GM21737 (cell line): ENCODE data around the gene ZFHX2.

Experiments
- ATAC-seq: cut with Tn5 transposase; IDR thresholded peaks from one replicate; pipeline ENCODE4 v1.9.1; 2021; ENCODE audit warnings: mild to moderate bottlenecking, moderate library complexity; ENCODE audit not compliant: unreplicated experiment

ZFHX2 gene

GRCh38 chr14:23523229-23524016 lies 28.1 kb downstream of the ZFHX2 start:
- ATAC-seq, result no peak

- ATAC-seq, result no peak
These were observed 28.8 kb downstream of the ZFHX2 start for GRCh38 chr14:23522643-23523198.

GRCh38 chr14:23521785-23522640 lies 29.6 kb downstream of the ZFHX2 start:
- ATAC-seq, result no peak

- no peak for ATAC-seq
These were observed 30.5 kb downstream of the ZFHX2 start for GRCh38 chr14:23520899-23521533.

GRCh38 chr14:23518709-23519108 lies 32.9 kb downstream of the ZFHX2 start:
- ATAC-seq, result no peak

GRCh38 chr14:23517650-23518326 lies 33.8 kb downstream of the ZFHX2 start:
- no peak for ATAC-seq

GRCh38 chr14:23514644-23514957 lies 37.0 kb downstream of the ZFHX2 start:
- no peak for ATAC-seq

GRCh38 chr14:23513818-23514643 lies 37.5 kb downstream of the ZFHX2 start:
- ATAC-seq, result no peak

GRCh38 chr14:23513005-23513817 lies 38.4 kb downstream of the ZFHX2 start:
- no peak for ATAC-seq

GRCh38 chr14:23512156-23512555 lies 39.4 kb downstream of the ZFHX2 start:
- ATAC-seq, result no peak

GRCh38 chr14:23494223-23494622 lies 57.3 kb downstream of the ZFHX2 start:
- ATAC-seq, result no peak

GRCh38 chr14:23492618-23493272 lies 58.8 kb downstream of the ZFHX2 start:
- no peak for ATAC-seq

- no peak for ATAC-seq
These were observed 64.3 kb downstream of the ZFHX2 start for GRCh38 chr14:23487216-23487615.

GRCh38 chr14:23486036-23486435 lies 65.5 kb downstream of the ZFHX2 start:
- no peak for ATAC-seq

- no peak for ATAC-seq
These were observed 66.2 kb downstream of the ZFHX2 start for GRCh38 chr14:23485326-23485725.

- ATAC-seq, result no peak
These were observed 68.2 kb downstream of the ZFHX2 start for GRCh38 chr14:23483236-23483854.

- no peak for ATAC-seq
These were observed 68.8 kb downstream of the ZFHX2 start for GRCh38 chr14:23482823-23483148.
